Measurements from ENCODE around the gene EXOC4.

EXOC4 gene

DNA sequence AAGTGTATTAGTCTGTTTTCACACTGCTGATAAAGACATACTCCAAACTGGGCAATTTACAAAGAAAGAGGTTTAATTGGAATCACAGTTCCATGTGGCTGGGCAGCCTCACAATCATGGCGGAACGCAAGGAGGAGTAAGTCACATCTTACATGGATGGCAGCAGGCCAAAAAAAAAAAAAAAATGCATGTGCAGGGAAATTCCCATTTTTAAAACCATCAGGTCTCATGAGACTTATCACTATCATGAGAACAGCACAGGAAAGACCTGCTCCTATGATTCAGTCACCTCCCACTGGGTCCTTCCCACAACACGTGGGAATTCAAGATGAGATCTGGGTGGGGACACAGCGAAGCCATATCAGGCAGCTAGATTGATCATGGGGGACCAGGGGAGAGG, 136.8 kb downstream of the EXOC4 start:
- no peak for DNase-seq (ENCODE audit: low spot score)
- ChIA-PET POLR2A (ENCODE audit: low non-redundant PET) (no interaction called here), CTCF (interaction anchor here (0.9 kb wide), 1 partner anchor 215 kb away, joined by 3 read pairs; no protein-coding TSS in a partner anchor)
- H3K27ac ChIP-seq: no peak overlapping the region
- TF ChIP-seq, protein P1, sequence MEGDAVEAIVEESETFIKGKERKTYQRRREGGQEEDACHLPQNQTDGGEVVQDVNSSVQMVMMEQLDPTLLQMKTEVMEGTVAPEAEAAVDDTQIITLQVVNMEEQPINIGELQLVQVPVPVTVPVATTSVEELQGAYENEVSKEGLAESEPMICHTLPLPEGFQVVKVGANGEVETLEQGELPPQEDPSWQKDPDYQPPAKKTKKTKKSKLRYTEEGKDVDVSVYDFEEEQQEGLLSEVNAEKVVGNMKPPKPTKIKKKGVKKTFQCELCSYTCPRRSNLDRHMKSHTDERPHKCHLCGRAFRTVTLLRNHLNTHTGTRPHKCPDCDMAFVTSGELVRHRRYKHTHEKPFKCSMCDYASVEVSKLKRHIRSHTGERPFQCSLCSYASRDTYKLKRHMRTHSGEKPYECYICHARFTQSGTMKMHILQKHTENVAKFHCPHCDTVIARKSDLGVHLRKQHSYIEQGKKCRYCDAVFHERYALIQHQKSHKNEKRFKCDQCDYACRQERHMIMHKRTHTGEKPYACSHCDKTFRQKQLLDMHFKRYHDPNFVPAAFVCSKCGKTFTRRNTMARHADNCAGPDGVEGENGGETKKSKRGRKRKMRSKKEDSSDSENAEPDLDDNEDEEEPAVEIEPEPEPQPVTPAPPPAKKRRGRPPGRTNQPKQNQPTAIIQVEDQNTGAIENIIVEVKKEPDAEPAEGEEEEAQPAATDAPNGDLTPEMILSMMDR (conservative IDR thresholded peaks at IDR 0.05; ENCODE audit: low read depth): no peak

DNA sequence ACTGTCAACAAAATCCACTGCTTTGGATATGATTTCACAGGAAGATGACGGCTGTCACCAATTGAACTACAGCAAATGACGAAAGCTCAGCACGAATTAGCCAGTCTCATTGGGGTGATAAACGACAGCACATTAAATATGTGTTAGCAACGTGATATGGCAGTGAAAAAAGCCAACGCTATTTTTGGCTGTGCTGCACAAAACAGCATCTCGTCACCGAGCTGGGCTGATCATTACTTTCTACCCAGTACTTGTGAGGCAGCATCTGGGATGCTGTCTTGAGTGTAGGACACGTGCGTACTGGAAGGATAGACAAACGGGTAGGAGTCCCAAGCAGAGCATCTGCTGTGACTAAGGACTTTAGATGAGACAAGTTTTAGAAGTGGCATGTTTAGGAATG, 138.3 kb downstream of the EXOC4 start:
- ChIA-PET CTCF (no interaction called here), POLR2A (ENCODE audit: low non-redundant PET) (no interaction called here)
- H3K27ac ChIP-seq: no peak overlapping the region
- TF ChIP-seq, protein P1 (conservative IDR thresholded peaks at IDR 0.05; ENCODE audit: low read depth): no peak
- no peak for DNase-seq (ENCODE audit: low spot score)

DNA sequence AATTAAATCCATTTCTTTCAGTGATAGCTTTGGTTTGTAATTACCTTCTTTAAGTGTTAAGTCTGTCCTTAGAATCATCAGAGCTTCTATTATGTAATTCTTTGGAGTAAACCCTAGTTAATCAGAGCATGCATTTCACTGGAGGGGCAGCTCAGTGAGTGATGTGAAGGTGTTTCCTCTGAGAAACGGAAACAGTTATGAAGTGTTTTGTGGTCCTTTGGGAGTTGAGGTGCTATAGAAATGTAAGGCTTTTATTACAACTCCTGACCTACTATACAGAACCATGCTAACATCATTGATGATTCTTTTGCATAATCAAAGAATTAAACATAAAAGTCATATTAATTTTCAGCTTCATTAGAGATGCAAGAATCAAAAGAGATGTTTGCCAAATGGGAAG, 141.5 kb downstream of the EXOC4 start:
- H3K27ac ChIP-seq: no peak overlapping the region
- no peak for DNase-seq (ENCODE audit: low spot score)
- POLR2A ChIA-PET (ENCODE audit: low non-redundant PET): no interaction called here
- TF ChIP-seq, protein P1 (conservative IDR thresholded peaks at IDR 0.05; ENCODE audit: low read depth): no peak
- CTCF ChIA-PET: interaction anchor here (0.7 kb wide), 2 partner anchors 28 to 593 kb away, joined by 3 to 5 read pairs; no protein-coding TSS in a partner anchor

DNA sequence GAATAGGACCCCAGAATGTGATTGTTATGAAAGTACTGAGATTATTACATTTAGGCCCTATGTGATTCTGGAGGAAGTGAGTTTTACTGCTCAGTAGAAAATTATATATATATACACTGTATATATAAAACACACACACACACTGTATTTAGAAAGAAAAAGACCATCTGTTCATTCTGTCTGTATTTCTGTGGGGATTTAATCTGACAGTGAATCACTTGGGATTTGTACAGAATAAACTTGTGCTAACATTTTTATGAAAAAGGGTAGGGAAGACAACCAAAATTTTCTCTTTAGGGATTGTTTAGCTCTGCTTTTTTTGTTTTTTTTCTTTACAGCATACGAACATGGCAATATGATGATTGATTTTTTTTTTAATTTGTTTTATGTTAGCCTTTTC, 142.7 kb downstream of the EXOC4 start:
- TF ChIP-seq, protein P1 (conservative IDR thresholded peaks at IDR 0.05; ENCODE audit: low read depth): no peak
- DNase-seq (ENCODE audit: low spot score): no peak
- no peak overlapping the region for H3K27ac ChIP-seq
- POLR2A ChIA-PET (ENCODE audit: low non-redundant PET): no interaction called here
- CTCF ChIA-PET: no interaction called here

DNA sequence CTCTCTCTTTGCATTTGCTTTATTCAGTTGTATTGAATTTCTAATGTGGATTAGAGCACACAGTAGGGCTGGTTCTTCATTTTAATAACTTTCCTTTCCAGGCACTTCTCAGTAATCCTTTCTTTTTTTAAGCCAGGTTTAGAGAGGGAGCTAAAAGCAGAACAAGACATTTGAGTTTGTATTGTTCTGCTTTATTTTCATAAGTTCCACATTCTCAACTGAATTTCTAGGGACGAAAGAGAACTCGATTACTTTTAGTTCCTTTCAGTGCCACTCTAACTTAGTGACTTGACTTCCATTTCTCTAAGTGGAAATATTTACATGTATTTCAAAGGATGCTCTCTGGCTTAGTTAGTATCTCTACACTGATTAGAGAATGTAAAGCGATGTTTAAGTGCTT, 145.6 kb downstream of the EXOC4 start:
- DNase-seq (ENCODE audit: low spot score): no peak
- TF ChIP-seq, protein P1 (conservative IDR thresholded peaks at IDR 0.05; ENCODE audit: low read depth): no peak
- POLR2A ChIA-PET (ENCODE audit: low non-redundant PET): no interaction called here
- CTCF ChIA-PET: no interaction called here
- H3K27ac ChIP-seq: no peak overlapping the region

DNA sequence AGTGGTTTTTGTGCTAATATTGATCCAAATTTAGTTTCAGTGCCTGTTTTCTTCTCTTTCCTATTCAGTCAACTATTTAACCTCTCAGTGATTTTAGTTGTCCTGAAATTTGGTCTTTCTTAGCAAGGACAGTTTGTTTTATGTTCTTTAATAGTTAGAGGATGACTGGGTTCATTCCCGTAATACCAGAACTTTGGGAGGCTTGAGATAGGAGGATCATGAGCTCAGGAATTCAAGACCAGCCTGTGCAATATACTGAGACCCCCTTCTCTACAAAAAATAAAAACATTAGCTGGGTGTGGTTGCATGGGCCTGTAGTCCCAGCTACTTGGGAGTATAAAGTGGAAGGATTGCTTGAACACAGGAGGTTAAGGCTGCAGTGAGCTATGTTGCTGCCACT, 148.3 kb downstream of the EXOC4 start:
- TF ChIP-seq, protein P1 (conservative IDR thresholded peaks at IDR 0.05; ENCODE audit: low read depth): no peak
- no peak overlapping the region for H3K27ac ChIP-seq
- CTCF ChIA-PET: no interaction called here
- POLR2A ChIA-PET (ENCODE audit: low non-redundant PET): no interaction called here
- DNase-seq (ENCODE audit: low spot score): no peak

DNA sequence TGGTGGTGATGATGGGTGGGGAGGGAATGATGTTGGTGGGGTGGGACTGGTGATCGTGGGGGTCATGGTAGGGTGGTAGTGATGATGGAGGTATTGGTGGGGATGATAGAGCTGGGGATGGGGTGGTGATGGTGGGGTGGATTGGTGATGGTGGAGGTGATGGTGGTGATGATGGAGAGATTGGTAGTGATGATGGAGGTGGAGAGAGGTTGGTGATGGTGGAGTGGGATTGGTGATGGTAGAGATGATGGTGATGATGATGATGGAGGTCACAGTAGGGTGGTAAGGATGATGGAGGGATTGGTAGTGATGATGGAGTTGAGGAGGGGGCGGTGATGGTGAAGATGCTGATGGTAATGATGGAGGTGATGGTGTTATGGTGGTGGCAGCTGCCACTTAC, 155.3 kb downstream of the EXOC4 start:
- TF ChIP-seq, protein P1 (conservative IDR thresholded peaks at IDR 0.05; ENCODE audit: low read depth): no peak
- no peak overlapping the region for H3K27ac ChIP-seq
- DNase-seq (ENCODE audit: low spot score): no peak
- POLR2A ChIA-PET (ENCODE audit: low non-redundant PET): no interaction called here
- CTCF ChIA-PET: no interaction called here

All from RWPE1 (cell line).